Esophagus muscularis mucosa (tissue), 3 donors: ENCODE results near the gene ARHGEF18.

Source experiments
- CTCF ChIP-seq, 3 experiments: fragments of 200-600 bp in 2 of 3; fragments of 450-650 bp in 1 of 3; sonication (generic) in 2 of 3; IDR thresholded peaks; one replicate each; pipeline ENCODE4 v1.5.1; 2017 to 2019; ENCODE audit warnings: antibody characterized with exemption in 3 of 3, mild to moderate bottlenecking in 2 of 3, moderate library complexity in 1 of 3
- POLR2A ChIP-seq: fragments of 450-650 bp; IDR thresholded peaks from one replicate; pipeline ENCODE4 v1.6.1; 2017; ENCODE audit warnings: antibody characterized with exemption, moderate library complexity, mild to moderate bottlenecking, low read depth
- POLR2AphosphoS5 ChIP-seq, 2 donors: sonication (generic); formaldehyde crosslinking; IDR thresholded peaks; one replicate each; pipeline ENCODE4 v1.6.1; 2017; ENCODE audit warnings: antibody characterized with exemption in 2 of 2

- TF ChIP-seq CTCF (IDR thresholded peaks at IDR 0.05) (no peak), POLR2AphosphoS5 (IDR thresholded peaks at IDR 0.05) (no peak), POLR2A (no peak)
Measured at GRCh38 chr19:7395360-7396066, 46.8 kb downstream of the ARHGEF18 start.
